ENCODE data around the gene PERCC1. TPM values are rescaled to one million over a fixed set of nuclear protein-coding genes. Genes with fewer than 3 reads are reported as not detected.
A peak's percentile ranks its signal among the peaks of the same experiment; 100 is the strongest.

The PERCC1 gene
- total and polyA plus RNA-seq, 2 of the 4 experiments (the other 2 are of a cell fraction) = not detected

DNA sequence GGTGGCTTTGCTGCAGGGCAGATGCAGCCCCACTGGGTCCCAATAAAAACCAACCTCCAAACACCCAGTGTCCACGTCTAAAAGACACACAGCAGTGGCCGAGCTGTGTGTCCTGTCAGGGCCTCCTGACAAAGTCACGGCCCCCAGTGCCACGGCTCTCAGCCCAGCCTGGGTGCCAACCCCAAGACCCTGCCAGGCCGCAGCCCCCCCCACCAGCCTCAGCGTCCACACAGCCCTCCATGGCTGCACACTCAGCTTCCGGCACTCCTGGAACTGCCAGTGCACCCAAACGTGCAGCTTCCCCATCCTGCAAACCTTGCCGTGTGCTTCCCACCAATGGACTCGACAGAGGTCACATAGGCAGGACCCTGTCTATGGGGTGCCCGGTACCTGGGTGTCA, 17.1 kb downstream of the PERCC1 start:
- Histone ChIP-seq H3K23ac (ENCODE audit: low read depth, low read length) (no peak overlapping the region), H2AK9ac (replicated peaks; ENCODE audit: low read depth, low read length, poor library complexity) (peak overlapping the region; percentile 16), H4K20me1 (ENCODE audit: insufficient read depth, low read length) (no peaks in the 10 kb centered on the region), H3K9me3 (ENCODE audit: control insufficient read depth, insufficient read depth, low read length) (no peaks in the 10 kb centered on the region), H3K79me1 (ENCODE audit: low read depth in 1 of 2, low read length in 2 of 2) (no peaks in the 10 kb centered on the region), H2BK20ac (ENCODE audit: low read depth, low read length) (no peak overlapping the region), H2AK5ac (ENCODE audit: low read depth, low read length) (no peak overlapping the region), H2BK15ac (ENCODE audit: low read depth, low read length) (no peak overlapping the region), H2BK120ac (ENCODE audit: low read depth, low read length) (no peak overlapping the region), H3K36me3 (ENCODE audit: control insufficient read depth, insufficient read depth, low read length) (peaks cover 34% of the 10 kb centered on the region), H3K4ac (ENCODE audit: low read depth, low read length) (no peak overlapping the region), H3K56ac (ENCODE audit: extremely low read depth, insufficient read depth, low read length) (no peak overlapping the region), H3K4me2 (ENCODE audit: low read depth, low read length) (no peak overlapping the region), H3K4me3 (ENCODE audit: insufficient read depth, low read depth, low read length) (no peak overlapping the region), H4K8ac (ENCODE audit: low read depth in 2 of 2, low read length in 2 of 2) (no peak overlapping the region), H3K27ac (ENCODE audit: insufficient read depth, low read length) (no peak overlapping the region), H3K9ac (ENCODE audit: low read depth, low read length) (no peak overlapping the region), H4K91ac (ENCODE audit: insufficient read depth, low read depth, low read length) (no peak overlapping the region), H3K27me3 (ENCODE audit: control insufficient read depth, insufficient read depth, low read length) (no peaks in the 10 kb centered on the region), H3K14ac (replicated peaks; ENCODE audit: low read depth, low read length) (no peak overlapping the region), H3K18ac (ENCODE audit: low read depth, low read length) (no peak overlapping the region), H4K5ac (ENCODE audit: low read depth, low read length) (no peak overlapping the region), H3K4me1 (ENCODE audit: control insufficient read depth, insufficient read depth, low read length) (no peaks in the 10 kb centered on the region), H3K9me1 (ENCODE audit: insufficient read depth, low read length) (no peaks in the 10 kb centered on the region), H2AFZ (replicated peaks; ENCODE audit: low read length, poor library complexity) (no peak overlapping the region), H2BK5ac (ENCODE audit: low read depth, low read length, poor library complexity, severe bottlenecking) (no peak overlapping the region)
- DNase-seq = no peak
- TF ChIP-seq SMC3 (IDR thresholded peaks at IDR 0.05; ENCODE audit: low read depth, low read length) (no peak), NFE2L2 (IDR thresholded peaks at IDR 0.05; ENCODE audit: low read depth, low read length) (no peak), CEBPB (IDR thresholded peaks at IDR 0.05; ENCODE audit: low read depth, low read length) (no peak), RCOR1 (IDR thresholded peaks at IDR 0.05; ENCODE audit: insufficient replicate concordance, low read length) (no peak), CHD1 (IDR thresholded peaks at IDR 0.05; ENCODE audit: low read depth, low read length) (no peak)
- ChIA-PET POLR2A (ENCODE audit: unreplicated experiment) (interaction anchor here (1.1 kb wide), 1 partner anchor 27 kb away, joined by 3 read pairs; the partner anchor contains the start of gene UQCC4), CTCF (no interaction called here)
- in situ Hi-C loops (cut with MboI; ENCODE audit: low sequenced_read_pairs) (no loop called here), intact Hi-C loops (cut with micrococcal nuclease) (no loop called here), dilution Hi-C loops (cut with HindIII; ENCODE audit: low sequenced_read_pairs, unreplicated experiment) (no loop called here)
- ATAC-seq (ENCODE audit: low read depth) = no peak
- BruUV-seq (replicated peaks) = no TSS peak
- WGBS, 2 experiments (ENCODE audit: extremely low coverage in 2 of 2, insufficient read length in 1 of 2) = 100% methylated on average over 8 of the region's 11 CpGs; no CpG with 5 or more reads in 1 of the 2 experiments

Measured in IMR-90 (cell line).